Measurements from ENCODE around the gene THRB.

Gene THRB

DNA sequence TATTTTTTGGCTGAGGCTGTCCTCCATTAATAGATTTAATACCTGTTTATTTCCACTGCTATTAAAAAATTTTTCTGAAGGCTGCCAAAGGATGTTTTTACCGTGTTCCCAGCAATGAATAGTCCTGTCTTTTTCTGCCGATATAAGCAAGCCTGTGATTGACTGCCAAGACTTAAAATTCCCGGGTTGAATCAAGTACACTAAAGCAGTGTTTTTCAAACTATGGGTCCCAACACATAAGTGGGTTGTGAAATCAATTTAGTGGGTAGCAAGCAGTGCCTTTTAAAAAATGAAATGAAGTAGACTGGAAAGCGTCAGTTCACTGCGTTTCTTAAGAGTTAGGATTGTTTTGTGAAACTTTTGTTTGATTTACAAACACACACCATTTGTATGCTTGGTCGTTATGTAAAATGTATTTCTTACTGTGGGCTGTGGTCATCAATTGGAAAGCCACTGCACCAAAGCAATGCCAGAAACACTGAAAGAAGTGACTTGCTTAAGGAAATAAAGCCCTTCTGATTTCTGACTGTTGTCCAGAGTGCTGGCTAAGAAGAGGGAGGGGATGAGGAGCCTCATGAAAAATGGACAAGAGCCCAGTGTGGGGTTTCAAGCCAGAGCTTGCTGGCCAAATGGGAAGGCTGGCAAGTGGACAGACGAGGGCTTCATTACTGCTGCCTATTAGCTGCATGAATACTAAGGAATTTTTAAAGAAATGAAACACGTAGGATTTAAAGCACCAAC is 206.0 kb downstream of the THRB start:
- TF ChIP-seq, protein P1, sequence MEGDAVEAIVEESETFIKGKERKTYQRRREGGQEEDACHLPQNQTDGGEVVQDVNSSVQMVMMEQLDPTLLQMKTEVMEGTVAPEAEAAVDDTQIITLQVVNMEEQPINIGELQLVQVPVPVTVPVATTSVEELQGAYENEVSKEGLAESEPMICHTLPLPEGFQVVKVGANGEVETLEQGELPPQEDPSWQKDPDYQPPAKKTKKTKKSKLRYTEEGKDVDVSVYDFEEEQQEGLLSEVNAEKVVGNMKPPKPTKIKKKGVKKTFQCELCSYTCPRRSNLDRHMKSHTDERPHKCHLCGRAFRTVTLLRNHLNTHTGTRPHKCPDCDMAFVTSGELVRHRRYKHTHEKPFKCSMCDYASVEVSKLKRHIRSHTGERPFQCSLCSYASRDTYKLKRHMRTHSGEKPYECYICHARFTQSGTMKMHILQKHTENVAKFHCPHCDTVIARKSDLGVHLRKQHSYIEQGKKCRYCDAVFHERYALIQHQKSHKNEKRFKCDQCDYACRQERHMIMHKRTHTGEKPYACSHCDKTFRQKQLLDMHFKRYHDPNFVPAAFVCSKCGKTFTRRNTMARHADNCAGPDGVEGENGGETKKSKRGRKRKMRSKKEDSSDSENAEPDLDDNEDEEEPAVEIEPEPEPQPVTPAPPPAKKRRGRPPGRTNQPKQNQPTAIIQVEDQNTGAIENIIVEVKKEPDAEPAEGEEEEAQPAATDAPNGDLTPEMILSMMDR (IDR thresholded peaks at IDR 0.05; ENCODE audit: insufficient read depth, missing control alignments) = no peak
- FAIRE-seq (no peak), DNase-seq (ENCODE audit: insufficient read length, low spot score) (no peak)

DNA sequence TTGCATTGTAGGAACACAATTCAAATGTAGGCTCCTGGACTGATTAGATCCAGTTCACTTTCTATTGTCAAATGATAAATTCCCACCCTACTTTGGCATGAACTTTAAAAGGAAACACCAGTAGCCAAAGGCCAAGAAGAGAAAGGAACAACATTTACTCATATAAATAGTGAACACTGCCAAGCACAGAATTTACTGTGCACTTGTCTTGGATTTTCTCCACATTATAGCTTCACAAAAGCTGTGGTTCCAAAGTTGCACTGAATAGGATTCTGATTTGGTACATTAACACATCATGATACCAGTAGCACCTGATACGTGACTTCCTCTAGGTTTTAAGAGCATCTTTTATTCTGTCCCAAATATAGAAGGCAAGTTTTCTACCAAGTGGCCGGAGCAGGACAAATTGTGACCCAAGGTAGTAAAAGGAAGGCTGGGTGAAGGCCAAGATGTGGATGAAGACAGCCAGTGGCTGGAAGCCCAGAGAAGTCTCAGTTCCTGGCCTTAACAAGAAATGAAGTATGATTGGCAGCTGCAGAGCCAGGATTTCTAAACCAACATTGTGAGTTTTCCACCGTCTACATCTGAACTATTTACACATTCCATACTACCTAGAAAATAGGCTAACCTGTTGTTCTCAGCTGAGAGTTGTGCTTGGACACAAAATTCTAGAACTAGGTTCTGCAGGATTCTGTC is 206.7 kb downstream of the THRB start:
- TF ChIP-seq, protein P1 (IDR thresholded peaks at IDR 0.05; ENCODE audit: insufficient read depth, missing control alignments) = no peak
- FAIRE-seq = no peak
- DNase-seq (ENCODE audit: insufficient read length, low spot score) = no peak

DNA sequence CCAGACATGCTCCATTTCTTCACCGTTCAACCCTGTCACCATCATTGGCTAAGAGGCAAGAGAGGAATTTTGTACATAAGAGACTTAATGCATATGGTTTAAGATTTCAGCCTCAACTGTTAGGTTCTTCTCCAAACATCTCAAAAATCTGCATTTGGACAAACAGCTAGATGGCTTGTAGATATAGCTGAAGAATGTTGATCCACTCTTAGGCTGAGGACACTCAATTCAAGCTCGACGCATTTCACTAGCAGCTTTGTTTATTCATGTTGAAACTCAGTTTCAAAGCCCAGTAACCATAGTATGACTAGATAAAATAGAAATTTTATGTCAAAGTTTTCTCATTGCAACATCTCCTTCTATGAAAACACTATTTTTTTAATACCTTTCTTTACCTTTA is 208.2 kb downstream of the THRB start:
- TF ChIP-seq, protein P1 (IDR thresholded peaks at IDR 0.05; ENCODE audit: insufficient read depth, missing control alignments) = no peak
- DNase-seq (ENCODE audit: insufficient read length, low spot score) (no peak), FAIRE-seq (no peak)

DNA sequence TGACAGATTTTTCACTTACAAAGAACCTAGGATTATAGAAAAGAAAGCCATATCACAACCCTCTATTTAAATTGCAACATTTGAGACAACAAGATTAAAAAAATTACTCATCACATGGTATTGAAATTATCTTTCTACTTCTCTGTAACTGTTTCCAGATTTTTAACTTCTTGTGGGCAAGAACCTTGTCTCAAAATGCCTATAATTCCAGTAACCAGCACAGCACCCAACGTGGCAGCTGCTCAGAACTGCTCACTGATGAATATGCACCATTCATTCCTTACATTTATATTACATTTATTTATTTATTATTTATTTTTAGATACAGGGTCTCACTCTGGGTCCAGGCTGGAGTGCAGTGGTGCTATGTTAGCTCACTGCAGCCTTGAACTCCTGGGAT is 216.1 kb downstream of the THRB start:
- DNase-seq (ENCODE audit: insufficient read length, low spot score) (no peak), FAIRE-seq (no peak)
- TF ChIP-seq, protein P1 (IDR thresholded peaks at IDR 0.05; ENCODE audit: insufficient read depth, missing control alignments) = no peak

DNA sequence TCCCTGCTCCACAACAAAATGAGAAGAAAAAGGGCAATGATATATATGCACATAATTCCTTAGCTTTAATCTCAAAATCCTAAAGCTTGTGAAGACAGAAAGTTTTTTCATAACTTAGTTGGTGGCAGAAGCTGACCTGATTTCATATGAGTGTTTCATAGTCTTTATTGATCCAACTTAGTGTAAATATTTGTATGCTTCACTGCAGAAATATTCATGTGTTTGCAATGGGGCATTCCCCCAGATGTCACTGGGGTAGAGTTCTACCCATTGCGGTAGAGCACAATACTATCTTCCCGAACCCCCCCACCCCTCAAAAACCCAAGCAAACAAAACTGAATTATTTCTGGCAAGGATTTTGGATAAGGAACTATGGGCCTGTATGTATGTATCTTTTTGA is 221.2 kb downstream of the THRB start:
- DNase-seq (ENCODE audit: insufficient read length, low spot score) (no peak), FAIRE-seq (no peak)
- TF ChIP-seq, protein P1 (IDR thresholded peaks at IDR 0.05; ENCODE audit: insufficient read depth, missing control alignments) = no peak

DNA sequence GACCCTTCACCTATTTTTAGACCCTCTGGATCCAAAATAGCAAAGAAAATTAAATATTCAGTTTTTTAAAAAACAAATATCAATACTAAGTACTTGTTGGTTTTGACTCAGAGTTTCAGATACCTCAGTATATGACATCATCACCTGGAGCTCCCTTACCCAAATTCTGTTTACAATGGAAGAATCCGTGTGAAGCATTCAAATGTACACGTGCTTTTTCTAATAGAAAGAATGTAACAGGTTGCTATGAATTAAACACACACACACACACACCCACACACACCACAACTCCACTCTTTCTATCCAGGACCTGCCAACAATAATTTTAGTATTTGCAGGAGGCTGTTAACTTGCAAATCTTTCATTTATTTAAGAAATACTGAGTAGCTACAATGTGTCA is 221.8 kb downstream of the THRB start:
- no peak for FAIRE-seq
- DNase-seq (ENCODE audit: insufficient read length, low spot score) = no peak
- TF ChIP-seq, protein P1 (IDR thresholded peaks at IDR 0.05; ENCODE audit: insufficient read depth, missing control alignments) = no peak

DNA sequence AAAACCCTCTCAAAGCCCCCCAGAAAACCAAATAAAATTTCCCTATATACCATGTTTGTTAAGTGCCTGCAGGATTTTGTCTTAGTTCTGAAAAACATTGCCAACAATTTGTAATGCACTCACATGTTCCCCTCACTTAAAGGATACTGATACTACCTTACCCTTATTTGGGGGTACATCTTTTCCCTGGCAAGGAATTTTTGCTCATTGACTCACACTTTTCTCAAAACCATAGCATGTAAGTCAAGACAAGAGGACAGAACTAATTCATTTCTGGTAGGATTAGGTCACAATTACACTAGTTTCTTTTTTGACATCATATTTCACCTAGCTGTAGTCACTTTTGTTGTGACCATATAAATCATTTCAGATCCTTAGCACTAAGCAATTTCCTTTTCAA is 222.2 kb downstream of the THRB start:
- DNase-seq (ENCODE audit: insufficient read length, low spot score) = no peak
- TF ChIP-seq, protein P1 (IDR thresholded peaks at IDR 0.05; ENCODE audit: insufficient read depth, missing control alignments) = no peak
- FAIRE-seq = no peak

Data from D721Med (cell line).